Stimulated activated CD8-positive, alpha-beta memory T cell treated with anti-CD3 and anti-CD28 coated beads, Interleukin-2, amount 100 ng/mL, for 48 hours (primary cell): Measurements from ENCODE around the gene AP1G2.
"Not testable (repeated sequence)": the region's sequence is repeated elsewhere in the genome, so short reads cannot be mapped to it uniquely, and the experiment has no call there.

Experiments used
- DNase-seq, 2 donors: peaks; one replicate each; pipeline ENCODE4 v3.0.0-alpha.2; 2020; ENCODE audit warnings: low read depth in 2 of 2

AP1G2 gene, protein sequence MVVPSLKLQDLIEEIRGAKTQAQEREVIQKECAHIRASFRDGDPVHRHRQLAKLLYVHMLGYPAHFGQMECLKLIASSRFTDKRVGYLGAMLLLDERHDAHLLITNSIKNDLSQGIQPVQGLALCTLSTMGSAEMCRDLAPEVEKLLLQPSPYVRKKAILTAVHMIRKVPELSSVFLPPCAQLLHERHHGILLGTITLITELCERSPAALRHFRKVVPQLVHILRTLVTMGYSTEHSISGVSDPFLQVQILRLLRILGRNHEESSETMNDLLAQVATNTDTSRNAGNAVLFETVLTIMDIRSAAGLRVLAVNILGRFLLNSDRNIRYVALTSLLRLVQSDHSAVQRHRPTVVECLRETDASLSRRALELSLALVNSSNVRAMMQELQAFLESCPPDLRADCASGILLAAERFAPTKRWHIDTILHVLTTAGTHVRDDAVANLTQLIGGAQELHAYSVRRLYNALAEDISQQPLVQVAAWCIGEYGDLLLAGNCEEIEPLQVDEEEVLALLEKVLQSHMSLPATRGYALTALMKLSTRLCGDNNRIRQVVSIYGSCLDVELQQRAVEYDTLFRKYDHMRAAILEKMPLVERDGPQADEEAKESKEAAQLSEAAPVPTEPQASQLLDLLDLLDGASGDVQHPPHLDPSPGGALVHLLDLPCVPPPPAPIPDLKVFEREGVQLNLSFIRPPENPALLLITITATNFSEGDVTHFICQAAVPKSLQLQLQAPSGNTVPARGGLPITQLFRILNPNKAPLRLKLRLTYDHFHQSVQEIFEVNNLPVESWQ

DNA sequence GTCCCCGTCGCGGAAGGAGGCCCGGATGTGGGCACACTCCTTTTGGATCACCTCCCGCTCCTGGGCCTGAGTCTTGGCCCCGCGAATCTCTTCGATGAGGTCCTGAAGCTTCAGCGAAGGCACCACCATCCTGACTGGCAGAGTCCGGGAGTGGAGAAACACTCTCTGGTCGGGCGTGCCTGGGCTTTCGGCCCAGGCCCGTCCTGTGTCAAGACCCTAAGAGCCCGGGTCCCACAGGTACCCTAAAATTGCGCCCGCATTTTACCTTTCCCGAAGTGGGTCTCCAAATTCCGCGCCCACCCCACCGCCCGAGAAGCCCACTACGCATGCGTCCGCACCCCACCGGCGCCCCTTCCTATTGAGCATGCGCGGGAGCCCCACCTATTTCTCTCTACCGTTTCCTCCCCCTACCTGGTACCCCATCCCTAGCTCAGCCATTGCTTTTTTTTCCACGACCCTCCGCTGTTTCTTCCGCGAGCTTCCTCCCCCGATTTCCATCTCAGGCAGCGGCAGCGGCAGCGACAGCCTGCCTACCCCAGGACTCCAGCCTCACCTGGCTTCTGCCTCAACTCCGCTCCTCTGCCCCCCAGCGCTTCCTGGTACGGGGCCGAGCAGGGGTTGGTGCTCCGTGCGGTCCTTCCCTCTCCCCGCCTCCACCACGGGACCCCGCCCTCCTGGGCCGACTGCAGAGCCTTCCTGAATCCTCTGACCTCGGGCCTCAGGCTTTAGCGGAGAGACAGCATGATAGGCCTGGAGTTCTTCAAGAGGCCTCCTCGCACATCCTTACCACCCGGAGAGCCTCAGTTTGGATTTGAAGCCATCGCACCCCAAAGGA, at the start of gene AP1G2:
Gene AP1G2, minus strand, starts transcription at position 606 of the 835 bp plus-strand sequence. Its CDS starts 477 bp downstream, at position 129.
- DNase-seq = peak; percentile 86 to 88

DNA sequence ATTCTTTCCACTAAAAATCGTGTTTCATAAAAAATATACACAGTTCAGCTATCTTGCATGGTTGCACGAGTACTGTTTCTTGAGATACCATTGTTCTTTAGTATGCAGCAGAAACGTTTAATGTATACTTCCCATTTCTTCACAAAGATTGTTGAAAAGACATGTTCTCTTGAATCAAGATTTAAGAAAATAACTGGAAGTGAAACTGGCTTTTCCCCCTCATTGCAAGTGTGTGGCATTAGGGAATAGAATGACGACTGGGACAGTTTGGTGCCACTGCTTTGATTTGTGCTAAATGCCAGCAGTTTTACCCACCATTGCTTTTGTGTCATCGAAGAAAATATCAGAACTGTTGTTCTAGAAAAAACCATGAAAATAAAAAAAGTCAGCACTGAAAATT, 48.3 kb upstream of the AP1G2 start:
- DNase-seq = no peak

DNA sequence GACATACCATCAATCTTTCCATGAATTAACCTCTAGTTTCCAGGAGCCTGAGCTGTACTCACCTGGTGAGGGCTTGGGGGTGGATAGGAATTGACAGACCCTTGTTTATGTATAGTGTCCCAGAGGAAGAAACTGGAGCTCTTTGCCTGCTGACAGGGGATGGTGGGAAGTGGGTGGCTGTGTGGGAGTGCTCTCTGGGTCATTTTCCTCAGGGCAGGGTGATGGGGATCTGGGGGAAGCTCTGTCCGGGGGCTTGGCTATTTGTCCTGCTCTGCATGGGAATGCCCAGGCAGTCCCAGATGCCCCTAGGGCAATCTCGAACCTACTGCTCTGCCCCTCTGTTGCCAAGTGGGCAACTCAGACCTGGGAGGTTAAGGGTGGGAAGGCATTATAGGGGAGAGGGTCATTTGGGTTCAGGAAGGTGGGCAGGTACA, 46.8 kb upstream of the AP1G2 start:
- DNase-seq = no peak

DNA sequence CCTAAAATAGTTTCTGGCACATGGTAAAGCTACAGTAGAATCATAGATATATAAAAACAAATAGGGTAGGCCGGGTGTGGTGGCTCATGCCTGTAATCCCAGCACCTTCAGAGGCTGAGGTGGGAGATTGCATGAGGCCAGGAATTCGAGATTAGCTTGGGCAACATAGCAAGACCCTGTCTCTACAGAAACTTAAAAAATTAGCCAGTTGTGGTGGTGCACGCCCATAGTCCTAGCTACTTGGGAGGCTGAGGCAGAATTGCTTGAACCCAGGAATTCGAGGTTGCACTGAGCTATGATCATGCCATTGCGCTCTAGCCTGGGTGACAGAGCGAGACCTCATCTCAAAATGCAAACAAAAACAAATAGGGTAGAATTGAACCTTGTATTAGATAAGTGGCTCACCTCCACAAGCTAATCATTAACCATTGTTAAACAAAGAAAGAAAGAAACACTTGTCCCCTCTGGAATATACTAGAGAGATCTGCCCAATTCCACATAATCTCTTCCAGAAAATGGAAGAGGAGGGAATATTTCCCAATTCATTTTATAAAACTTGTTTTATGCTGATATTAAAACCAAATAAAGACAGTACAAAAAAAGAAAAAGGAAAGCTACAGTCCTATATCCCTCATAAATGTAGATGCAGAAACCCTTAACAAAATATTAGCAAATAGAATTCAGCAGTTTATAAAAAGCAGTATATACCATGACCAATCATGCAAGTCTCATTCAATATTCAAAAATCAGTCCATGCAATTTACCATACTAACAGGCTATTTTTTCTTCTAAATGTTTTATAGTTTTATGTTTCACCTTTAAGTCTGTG, 45.9 kb upstream of the AP1G2 start:
- DNase-seq = no peak

DNA sequence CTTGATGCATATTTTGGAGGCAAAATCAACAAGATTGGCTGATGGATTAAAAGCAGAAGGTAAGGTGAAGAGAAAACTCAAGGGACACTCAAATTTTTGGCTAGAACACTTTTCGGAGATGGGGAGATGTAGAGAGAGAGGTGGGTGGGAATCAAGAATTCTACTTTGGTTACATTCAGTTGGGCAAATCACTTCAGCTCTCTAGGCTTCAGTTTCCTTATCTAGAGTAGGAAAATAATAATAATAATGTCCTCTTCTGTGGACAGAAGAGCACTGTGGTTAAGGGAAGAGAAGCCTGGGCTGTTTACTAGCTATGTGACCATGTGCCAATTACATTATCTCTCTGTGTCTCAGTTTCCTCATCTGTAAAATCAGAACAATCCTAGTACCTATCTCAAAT, 45.2 kb upstream of the AP1G2 start:
- DNase-seq = no peak

DNA sequence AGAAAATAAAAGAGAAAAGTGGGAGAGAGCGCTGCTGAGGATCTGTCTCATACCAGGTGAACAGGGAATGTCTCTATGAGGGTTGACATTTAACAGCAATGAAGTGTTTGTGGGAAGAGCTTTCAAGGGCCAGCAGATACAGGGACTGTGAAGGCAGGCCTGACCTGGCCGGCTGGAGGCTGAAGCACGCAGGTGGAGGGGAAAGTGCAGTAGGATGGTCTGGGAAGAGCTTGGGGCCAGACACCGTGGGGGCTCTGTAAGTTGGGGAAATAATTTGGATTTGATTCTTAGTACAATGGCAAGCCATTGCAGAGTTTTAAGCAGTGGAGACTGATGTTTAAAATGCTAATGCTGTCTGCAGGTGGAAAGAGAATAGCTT, 44.8 kb upstream of the AP1G2 start:
- DNase-seq = no peak

DNA sequence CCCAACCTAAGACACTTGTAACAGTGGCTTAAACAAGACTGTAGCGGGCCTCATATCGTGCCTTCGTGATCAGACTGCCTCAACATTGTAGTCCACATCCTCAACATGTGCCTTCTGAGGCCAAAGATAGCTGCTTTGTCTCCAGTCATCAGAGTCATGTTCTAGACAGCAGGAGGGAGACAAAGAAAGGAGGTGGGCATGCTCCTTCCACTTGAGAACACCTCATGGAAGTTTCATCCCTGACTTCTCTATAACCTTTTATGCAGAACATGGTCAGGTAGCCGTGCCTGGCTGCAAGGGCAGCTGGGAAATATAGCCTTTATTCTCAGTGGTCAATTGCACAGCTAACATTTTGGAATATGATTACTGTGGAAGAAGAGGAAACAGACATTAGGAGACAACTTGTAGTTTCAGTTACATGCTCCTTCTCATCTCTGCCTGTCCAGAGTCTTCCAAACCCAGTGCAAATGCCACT, 43.3 kb upstream of the AP1G2 start:
- no peak for DNase-seq

DNA sequence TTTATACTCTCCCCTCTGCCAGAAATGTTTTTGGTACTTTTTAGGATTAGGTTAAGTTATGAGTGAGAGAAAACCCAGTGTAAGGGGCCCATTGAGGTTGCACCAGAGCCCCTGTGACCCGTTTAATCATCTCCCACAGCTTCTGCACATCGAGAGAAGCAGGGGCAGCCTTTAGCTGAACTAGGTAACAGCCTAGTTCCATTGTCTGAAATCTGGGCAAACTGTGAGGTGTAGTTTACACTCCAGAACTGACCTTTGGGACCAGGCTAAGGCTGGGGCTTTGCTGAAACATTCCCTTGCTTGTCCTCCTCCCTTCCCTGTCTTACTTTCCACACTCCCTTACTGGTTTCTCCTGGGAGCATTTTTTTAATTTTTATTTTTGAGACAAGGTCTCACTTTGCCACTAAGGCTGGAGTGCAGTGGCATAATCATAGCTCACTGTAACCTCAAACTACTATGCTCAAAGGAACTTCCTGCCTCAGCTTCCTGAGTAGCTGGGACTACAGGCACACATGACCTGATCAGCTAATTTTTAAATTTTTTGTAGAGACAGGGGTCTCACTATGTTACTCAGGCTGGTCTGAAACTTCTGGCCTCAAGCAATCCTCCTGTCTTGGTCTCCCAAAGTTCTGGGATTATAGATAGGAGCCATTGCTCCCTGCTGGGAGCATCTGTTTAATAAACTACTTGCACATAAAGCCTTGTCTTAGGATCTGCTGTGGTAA, 42.7 kb upstream of the AP1G2 start:
- DNase-seq = no peak

DNA sequence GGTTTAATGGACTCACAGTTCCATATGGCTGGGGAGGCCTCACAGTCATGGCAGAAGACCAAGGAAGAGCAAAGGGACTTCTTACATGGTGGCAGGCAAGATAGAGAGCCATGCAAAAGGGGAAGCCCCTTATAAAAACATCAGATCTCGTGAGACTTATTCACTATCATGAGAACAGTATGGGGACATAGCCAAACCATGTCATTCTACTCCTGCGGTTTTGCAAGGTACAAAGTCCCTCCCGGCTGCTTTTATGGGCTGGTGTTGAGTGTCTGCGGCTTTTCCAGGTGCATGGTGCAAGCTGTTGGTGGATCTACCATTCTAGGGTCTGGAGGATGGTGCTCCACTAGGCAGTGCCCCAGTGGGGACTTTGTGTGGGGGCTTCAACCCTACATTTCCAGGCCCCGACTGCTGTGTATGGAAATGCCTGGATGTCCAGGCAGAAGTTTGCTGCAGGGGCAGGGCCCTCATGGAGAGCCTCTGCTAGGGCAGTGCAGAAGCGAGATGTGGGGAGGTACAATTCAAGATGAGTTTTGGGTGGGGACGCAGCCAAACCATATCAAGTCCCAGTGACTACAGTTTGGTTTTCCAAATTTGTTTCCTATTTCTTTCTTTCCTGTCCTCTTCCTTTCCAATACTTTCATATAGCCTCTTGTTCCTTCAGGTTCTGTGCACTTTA, 42.0 kb upstream of the AP1G2 start:
- not testable (repeated sequence) for DNase-seq

DNA sequence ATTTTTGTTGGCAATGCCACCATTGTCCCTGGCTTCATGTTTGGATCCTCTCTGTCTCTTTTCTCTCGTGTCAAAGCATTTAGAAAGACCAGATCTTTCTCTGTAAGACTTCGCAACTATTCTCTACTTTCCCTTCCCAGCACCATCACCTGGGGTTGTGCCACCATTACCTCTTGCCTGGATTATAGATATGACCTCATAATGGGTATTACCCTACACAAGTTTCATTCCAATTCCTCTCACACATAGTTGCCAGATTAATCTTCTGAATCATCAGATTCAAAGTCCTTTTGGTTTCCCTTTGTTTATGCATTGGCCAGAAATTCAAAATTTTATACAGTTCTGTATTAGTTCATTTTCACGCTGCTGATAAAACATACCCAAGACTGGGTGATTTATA, 41.4 kb upstream of the AP1G2 start:
- no peak for DNase-seq

DNA sequence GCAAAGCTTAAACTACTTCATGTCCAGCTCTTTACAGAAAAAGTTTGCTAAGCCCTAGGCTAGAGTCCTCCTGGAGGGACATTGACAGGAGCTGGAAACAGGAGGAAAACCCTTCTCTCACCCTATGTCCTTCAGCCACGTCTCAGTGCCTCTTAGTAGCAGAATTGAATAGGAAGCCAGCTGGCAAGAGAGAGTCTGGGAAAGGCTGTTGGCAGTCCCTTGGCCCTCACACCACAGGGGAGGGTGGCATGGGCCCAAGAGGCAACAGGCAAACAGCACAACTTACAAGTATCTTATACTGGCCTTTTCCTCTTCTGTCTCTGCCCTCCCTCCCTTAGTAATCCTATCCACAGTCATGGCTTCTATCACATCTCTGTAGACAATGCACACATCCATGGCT, 40.9 kb upstream of the AP1G2 start:
- DNase-seq = no peak

DNA sequence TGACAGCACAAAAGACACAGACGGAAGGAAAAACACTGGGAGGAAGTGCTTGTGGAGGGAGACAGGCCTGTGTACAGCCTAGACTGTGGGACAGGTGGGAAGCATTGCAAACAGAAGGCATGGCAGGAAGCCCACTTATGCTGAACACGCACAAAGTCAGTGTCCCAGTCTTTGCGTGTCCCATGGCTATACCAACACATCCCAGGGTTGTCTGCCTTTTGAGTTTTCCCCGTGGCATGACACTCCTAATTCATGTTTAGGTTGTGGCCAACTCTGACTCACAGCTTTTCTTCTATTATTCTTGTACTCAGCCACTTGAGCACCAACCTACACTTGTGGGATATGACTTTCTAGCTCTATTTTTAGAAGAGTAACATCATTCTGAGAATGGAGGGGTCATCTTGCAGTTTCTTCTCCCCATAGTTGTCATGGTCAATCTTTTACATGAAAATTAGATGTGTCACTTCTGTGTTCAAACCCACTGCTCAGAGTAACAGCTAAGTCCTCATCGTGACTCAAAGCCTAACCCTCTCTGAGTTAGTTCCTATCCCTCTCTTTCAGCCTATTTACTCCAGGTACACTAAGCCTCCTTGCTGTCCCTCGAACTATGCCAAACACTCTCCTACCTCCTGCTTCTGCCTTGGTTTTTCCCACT, 38.5 kb upstream of the AP1G2 start:
- no peak for DNase-seq

DNA sequence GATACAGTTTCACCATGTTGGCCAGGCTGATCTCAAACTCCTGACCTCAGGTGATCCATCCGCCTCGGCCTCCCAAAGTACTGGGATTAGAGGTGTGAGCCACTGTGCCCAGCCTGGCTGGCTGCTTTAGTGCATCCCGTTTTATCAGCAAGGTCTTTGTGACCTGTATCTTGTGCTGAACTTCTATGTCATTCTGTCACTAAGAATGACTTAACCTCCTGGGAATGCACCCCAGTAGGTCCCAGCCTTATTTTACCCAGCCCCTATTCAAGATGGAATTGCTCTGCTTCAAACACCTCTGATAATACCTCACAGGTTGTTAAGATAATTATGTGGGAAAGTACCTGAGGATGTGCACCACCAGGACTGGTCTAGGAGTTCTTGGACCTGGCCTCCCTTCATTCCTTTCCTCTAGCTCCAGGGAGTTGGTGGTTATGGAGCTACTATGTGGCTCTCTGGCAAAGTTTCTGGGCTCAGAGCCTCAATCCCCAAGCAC, 37.1 kb upstream of the AP1G2 start:
- no peak for DNase-seq

DNA sequence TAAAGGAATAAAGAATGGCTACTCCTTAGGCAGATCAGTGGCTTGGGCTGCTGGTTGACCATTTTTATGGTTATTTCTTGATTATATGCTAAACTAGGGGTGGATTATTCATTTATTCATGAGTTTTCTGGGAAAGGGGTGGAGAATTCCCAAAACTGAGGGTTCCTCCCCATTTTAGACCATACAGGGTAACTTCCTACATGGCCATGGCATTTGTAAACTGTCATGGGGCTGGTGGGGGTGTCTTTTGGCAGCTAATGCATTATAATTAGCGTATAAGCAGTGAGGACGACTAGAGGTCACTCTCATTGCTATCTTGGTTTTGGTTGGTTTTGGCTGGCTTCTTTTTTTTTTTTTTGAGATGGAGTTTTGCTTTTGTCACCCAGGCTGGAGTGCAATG, 36.6 kb upstream of the AP1G2 start:
- DNase-seq = no peak

DNA sequence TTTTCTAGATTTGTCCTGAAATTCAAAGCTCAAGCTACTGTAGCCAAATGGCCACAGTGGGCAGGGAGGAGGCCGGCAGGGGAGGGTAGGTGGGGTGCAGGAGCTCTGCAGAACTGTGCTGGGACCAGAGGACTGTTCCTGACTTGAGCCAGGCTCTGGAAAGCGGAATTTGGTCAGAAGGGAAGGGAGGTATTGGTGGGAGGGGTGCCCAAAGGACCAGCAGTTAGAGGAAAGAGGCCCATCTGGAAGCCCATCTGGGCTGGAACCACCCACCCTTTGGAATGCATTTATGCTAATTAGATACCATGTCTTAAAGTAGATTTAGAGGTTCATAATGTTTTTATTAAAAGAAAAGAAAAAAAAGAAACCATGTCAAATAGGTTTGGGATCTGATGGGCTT, 35.5 kb upstream of the AP1G2 start:
- DNase-seq = no peak

DNA sequence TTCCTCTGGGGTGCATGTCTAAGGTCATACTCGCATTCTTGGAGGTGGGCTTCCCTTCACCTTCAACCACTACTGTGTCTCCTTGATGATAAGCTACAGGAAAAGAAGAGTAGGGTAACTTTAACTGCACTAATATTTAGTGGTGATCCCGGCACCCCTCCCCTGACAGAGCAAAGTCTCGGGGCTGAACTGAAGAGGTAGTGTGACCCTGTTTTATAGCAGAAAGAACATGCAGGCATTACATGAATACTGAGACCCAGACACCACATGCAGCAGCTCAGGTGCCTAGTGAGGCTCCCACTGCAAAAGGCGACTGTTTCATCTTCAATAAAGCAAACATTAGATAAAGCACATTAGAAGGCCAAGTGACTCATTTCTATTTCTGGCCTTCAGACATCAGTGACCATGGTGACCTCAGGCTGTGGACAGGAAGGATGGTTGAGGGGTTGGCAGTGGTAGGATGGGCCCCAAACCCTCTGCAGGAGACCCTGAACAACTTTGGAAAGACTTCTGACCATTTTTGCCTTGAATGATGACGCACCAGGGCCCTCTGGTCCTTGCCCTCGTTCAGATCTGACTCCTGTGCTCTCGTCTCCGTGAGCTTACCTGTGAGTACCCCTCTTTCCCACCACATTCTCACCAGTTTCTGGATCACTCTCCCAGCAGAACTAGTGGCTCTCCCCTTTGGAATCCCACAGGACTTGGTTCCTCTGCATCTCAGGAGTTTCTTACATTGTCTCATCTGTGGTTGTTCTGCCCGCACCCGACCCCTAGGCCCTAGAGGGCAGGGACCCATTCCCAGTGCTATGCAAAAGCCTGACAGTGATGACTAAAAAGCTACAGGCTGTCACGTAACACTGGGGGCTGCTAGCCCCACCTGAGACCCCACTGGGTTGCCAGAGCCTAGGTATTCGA, 34.8 kb upstream of the AP1G2 start:
- no peak for DNase-seq

DNA sequence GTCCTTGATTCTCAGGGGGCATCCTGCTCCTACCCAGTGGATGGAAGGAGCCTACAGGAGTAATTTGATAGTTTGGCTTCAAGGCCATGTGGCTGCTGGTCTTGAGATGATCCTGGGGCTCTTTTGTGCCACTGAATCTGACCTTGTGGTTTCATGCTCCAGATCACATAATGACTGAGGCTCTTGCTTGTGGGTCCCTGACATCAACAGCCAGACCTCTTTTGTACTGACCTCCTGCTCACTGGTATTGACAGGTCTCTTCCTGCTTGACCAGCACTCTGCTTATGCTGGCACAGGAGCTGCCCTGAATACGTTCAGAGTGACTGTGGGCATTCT, 34.2 kb upstream of the AP1G2 start:
- DNase-seq = no peak

DNA sequence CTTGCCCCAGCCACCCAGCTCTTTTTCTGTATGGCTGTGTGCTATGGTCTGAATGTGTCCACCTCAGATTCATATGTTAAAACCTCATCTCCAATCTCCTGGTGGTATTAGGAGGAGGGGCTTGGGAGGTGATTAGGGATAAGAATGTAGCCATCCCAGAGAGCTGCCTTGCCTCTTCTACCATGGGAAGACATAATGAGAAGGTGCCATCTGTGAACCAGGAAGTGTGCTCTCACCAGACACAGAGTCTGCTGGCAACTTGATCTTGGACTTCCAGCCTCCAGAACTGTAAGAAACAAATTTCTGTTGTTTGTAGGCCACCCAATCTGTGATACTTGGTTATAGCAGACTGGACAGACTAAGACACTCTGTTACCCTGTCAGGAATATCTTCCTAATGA, 33.8 kb upstream of the AP1G2 start:
- DNase-seq = no peak
